Naive B cell (primary cell): ENCODE results near the gene ZNF784. TPM values are rescaled to one million over a fixed set of nuclear protein-coding genes. Genes with fewer than 3 reads are reported as not detected.
"Not testable (repeated sequence)": the region's sequence is repeated elsewhere in the genome, so short reads cannot be mapped to it uniquely, and the experiment has no call there.

ENCODE experiments used
- ATAC-seq, 2 donors: fragments of 150-1000 bp; cut with Tn5 transposase; 2 replicates each; pipeline ENCODE4 v1.10.0; 2021; ENCODE audit warnings: low read depth in 2 of 2, mild to moderate bottlenecking in 2 of 2, moderate library complexity in 2 of 2
- DNase-seq: peaks from one replicate; pipeline ENCODE4 v3.0.0; 2022
- H3K27ac Mint-ChIP-seq, 6 donors: one replicate each; pipeline ENCODE4 v1.8.0; 2020 to 2022; ENCODE audit warnings: mild to moderate bottlenecking in 6 of 6, mixed read lengths in 6 of 6, moderate library complexity in 5 of 6, inconsistent platforms in 2 of 6
- H3K27me3 Mint-ChIP-seq, 3 donors: one replicate each; pipeline ENCODE4 v1.8.0; 2021 to 2022; ENCODE audit warnings: mixed read lengths in 3 of 3, mild to moderate bottlenecking in 1 of 3
- H3K36me3 Mint-ChIP-seq, 2 donors: one replicate each; pipeline ENCODE4 v1.8.0; 2020 to 2022; ENCODE audit warnings: mixed read lengths in 2 of 2, inconsistent platforms in 1 of 2, mild to moderate bottlenecking in 1 of 2
- H3K4me1 Mint-ChIP-seq, 3 donors: one replicate each; pipeline ENCODE4 v1.8.0; 2020 to 2022; ENCODE audit warnings: mixed read lengths in 3 of 3, inconsistent platforms in 1 of 3, mild to moderate bottlenecking in 1 of 3, moderate library complexity in 1 of 3
- H3K4me3 Mint-ChIP-seq, 8 donors: one replicate each; pipeline ENCODE4 v1.8.0; 2020 to 2022; ENCODE audit warnings: mild to moderate bottlenecking in 8 of 8, mixed read lengths in 8 of 8, moderate library complexity in 8 of 8, inconsistent platforms in 2 of 8
- H3K9me3 Mint-ChIP-seq, 7 donors: one replicate each; pipeline ENCODE4 v1.8.0; 2020 to 2022; ENCODE audit warnings: mixed read lengths in 7 of 7, mild to moderate bottlenecking in 5 of 7, inconsistent platforms in 2 of 7, moderate library complexity in 1 of 7
- polyA plus RNA-seq, 6 donors: library from polyadenylated mRNA; unstranded; fragments of 300-500 nt; fragmentation: Illumina TruSeq; gene quantifications; one replicate each; pipeline ENCODE4 v1.2.3, GENCODE V29; 2021; ENCODE audit warnings: low read depth in 6 of 6

Gene ZNF784
- polyA plus RNA-seq, 6 donors from 2014 or later = 0.95 to 3.5 (median 2.7) TPM; not detected in 1

- Mint-ChIP-seq H3K4me1 (peaks cover 23 to 26% (median 26%) of the 10 kb centered on the region in 3 donors), H3K27ac (no peak overlapping the region), H3K27me3 (no peaks in the 10 kb centered on the region), H3K9me3 (peaks cover 0 to 3% (median 0%) of the 10 kb centered on the region in 7 donors), H3K36me3 (peaks cover 0 to 8% of the 10 kb centered on the region in 2 donors), H3K4me3 (no peak overlapping the region)
- ATAC-seq = no peak
- no peak for DNase-seq
Observed at GRCh38 chr19:55578031-55578760, 46.2 kb downstream of the ZNF784 start.

GRCh38 chr19:55576746-55577145, 47.6 kb downstream of the ZNF784 start:
- H3K4me3 Mint-ChIP-seq = peak overlapping the region in 3 of 8 donors; percentile 25 to 60 (median 57)
- peak overlapping the region in 2 of 6 donors; percentile 55 to 88 for H3K27ac Mint-ChIP-seq
- H3K4me1 Mint-ChIP-seq = peaks cover 19 to 21% (median 20%) of the 10 kb centered on the region in 3 donors
- H3K36me3 Mint-ChIP-seq = peaks cover 0 to 8% of the 10 kb centered on the region in 2 donors
- peaks cover 0 to 3% (median 0%) of the 10 kb centered on the region in 7 donors for H3K9me3 Mint-ChIP-seq
- H3K27me3 Mint-ChIP-seq = no peaks in the 10 kb centered on the region
- DNase-seq (no peak), ATAC-seq (no peak)

GRCh38 chr19:55573929-55574328, 50.4 kb downstream of the ZNF784 start:
- DNase-seq, H3K9me3 Mint-ChIP-seq, H3K27me3 Mint-ChIP-seq, H3K4me3 Mint-ChIP-seq, H3K36me3 Mint-ChIP-seq, ATAC-seq, H3K4me1 Mint-ChIP-seq: not testable (repeated sequence)
- H3K27ac Mint-ChIP-seq = peak overlapping the region in 1 of 6 donors; percentile 30

Other genes with a start within 250 kb of the ZNF784 start
- gene TMEM190, start 247.7 kb downstream of the ZNF784 start, polyA plus RNA-seq = not detected
- under 1 TPM in 4 of 6 donors, not detected in 2; 0.29 to 0.90 (median 0.40) TPM for gene TMEM238, start 240.3 kb downstream of the ZNF784 start, polyA plus RNA-seq
- gene RPL28, start 238.6 kb downstream of the ZNF784 start, polyA plus RNA-seq = 100 to 1,000 TPM; 229 to 734 (median 601) TPM
- gene UBE2S, start 216.8 kb downstream of the ZNF784 start, polyA plus RNA-seq = 10 to 100 TPM; 18.8 to 41.3 (median 30.6) TPM
- gene SHISA7, start 181.3 kb downstream of the ZNF784 start, polyA plus RNA-seq = not detected
- gene ISOC2, start 162.9 kb downstream of the ZNF784 start, polyA plus RNA-seq = 10 to 100 TPM; 21.8 to 57.9 (median 28.0) TPM
- gene C19orf85, start 159.8 kb downstream of the ZNF784 start, polyA plus RNA-seq = not detected
- gene ZNF628, start 147.9 kb downstream of the ZNF784 start, polyA plus RNA-seq = 1 to 10 TPM in 2 of 6 donors, under 1 TPM in 3, not detected in 1; 0.16 to 2.2 (median 0.94) TPM
- 1 to 10 TPM; 3.4 to 7.5 (median 4.8) TPM for gene NAT14, start 139.4 kb downstream of the ZNF784 start, polyA plus RNA-seq
- gene SSC5D, start 136.1 kb downstream of the ZNF784 start, polyA plus RNA-seq = under 1 TPM in 4 of 6 donors, not detected in 2; 0.05 to 0.11 (median 0.09) TPM
- not detected for gene SBK2, start 87.4 kb downstream of the ZNF784 start, polyA plus RNA-seq
- gene SBK3, start 79.0 kb downstream of the ZNF784 start, polyA plus RNA-seq = not detected
- gene ZNF579, start 43.7 kb downstream of the ZNF784 start, polyA plus RNA-seq = under 1 TPM; 0.13 to 0.85 (median 0.40) TPM
- 1 to 10 TPM; 2.3 to 5.2 (median 3.2) TPM for gene FIZ1, start 25.0 kb downstream of the ZNF784 start, polyA plus RNA-seq
- 10 to 100 TPM; 25.1 to 42.1 (median 37.1) TPM for gene ZNF524, start 24.3 kb downstream of the ZNF784 start, polyA plus RNA-seq
- under 1 TPM in 4 of 6 donors, not detected in 2; 0.12 to 0.60 (median 0.18) TPM for gene ZNF865, start 18.9 kb downstream of the ZNF784 start, polyA plus RNA-seq
- 10 to 100 TPM; 28.4 to 54.2 (median 31.5) TPM for gene ZNF580, start 16.4 kb upstream of the ZNF784 start, polyA plus RNA-seq
- gene ZNF581, start 19.1 kb upstream of the ZNF784 start, polyA plus RNA-seq = 10 to 100 TPM; 60.7 to 82.8 (median 65.4) TPM
- 10 to 100 TPM in 3 of 6 donors, 1 to 10 TPM in 3; 8.1 to 13.0 (median 9.7) TPM for gene CCDC106, start 23.6 kb upstream of the ZNF784 start, polyA plus RNA-seq
- 10 to 100 TPM in 3 of 6 donors, 1 to 10 TPM in 3; 3.2 to 13.7 (median 9.3) TPM for gene U2AF2, start 30.5 kb upstream of the ZNF784 start, polyA plus RNA-seq
- gene EPN1, start 50.7 kb upstream of the ZNF784 start, polyA plus RNA-seq = 10 to 100 TPM in 5 of 6 donors, 1 to 10 TPM in 1; 1.0 to 28.9 (median 13.8) TPM
- not detected for gene NLRP9, start 113.8 kb upstream of the ZNF784 start, polyA plus RNA-seq
- not detected for gene RFPL4A, start 134.5 kb upstream of the ZNF784 start, polyA plus RNA-seq
- gene RFPL4AL1, start 144.6 kb upstream of the ZNF784 start, polyA plus RNA-seq = not detected
- under 1 TPM in 2 of 6 donors, not detected in 4; 0.08 to 0.16 TPM for gene NLRP11, start 207.4 kb upstream of the ZNF784 start, polyA plus RNA-seq
- 1 to 10 TPM in 1 of 6 donors, under 1 TPM in 4, not detected in 1; 0.41 to 1.2 (median 0.76) TPM for gene NLRP4, start 212.0 kb upstream of the ZNF784 start, polyA plus RNA-seq